ENCODE data around the gene SH3BGR. TPM values are rescaled to one million over a fixed set of nuclear protein-coding genes. Genes with fewer than 3 reads are reported as not detected.

The SH3BGR gene
- 1 to 10 TPM in 3 of 4 donors, not detected in 1; 1.1 to 6.6 (median 5.1) TPM for total RNA-seq

DNA sequence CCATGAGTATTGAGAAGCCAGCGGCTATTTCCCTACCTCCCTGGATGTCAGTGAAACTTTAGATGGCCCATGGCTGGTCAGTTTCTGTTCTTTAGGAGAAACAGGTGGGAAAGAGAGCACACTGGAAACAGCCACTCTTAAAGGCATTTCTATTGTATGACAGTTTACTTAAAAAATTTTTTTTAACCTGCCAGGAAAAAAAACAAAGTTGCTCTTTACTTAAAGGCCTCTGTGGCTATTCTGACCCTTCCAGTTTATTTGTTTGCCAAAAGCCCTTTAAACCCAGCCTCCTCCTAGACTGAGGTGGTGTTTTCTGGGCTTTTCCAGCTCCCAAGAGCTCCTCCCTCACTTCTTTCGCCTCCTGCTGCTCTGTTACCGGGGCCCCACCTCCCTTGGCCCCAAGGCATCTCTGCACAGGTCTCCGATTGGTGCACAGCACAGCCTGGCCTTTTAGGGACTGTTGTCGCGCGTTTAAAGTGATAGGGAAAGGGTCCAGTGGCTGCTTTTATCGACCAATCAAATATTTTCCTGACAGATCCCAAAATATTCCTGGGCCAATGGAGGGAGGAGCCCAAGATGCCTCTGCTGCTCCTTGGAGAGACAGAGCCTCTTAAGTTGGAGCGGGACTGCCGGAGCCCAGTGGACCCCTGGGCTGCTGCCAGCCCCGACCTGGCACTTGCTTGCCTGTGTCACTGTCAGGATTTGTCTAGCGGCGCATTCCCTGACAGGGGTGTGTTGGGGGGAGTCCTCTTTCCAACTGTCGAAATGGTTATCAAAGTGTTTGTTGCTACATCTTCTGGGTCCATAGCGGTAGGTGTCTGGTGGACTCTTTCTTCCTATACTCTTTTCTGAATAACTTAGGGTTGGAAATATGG is at the start of gene SH3BGR:
Gene SH3BGR, plus strand, starts transcription at position 639 of the 875 bp plus-strand sequence. Its CDS starts 127 bp downstream, at position 766.
- TF ChIP-seq, protein P1, sequence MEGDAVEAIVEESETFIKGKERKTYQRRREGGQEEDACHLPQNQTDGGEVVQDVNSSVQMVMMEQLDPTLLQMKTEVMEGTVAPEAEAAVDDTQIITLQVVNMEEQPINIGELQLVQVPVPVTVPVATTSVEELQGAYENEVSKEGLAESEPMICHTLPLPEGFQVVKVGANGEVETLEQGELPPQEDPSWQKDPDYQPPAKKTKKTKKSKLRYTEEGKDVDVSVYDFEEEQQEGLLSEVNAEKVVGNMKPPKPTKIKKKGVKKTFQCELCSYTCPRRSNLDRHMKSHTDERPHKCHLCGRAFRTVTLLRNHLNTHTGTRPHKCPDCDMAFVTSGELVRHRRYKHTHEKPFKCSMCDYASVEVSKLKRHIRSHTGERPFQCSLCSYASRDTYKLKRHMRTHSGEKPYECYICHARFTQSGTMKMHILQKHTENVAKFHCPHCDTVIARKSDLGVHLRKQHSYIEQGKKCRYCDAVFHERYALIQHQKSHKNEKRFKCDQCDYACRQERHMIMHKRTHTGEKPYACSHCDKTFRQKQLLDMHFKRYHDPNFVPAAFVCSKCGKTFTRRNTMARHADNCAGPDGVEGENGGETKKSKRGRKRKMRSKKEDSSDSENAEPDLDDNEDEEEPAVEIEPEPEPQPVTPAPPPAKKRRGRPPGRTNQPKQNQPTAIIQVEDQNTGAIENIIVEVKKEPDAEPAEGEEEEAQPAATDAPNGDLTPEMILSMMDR (IDR thresholded peaks at IDR 0.05; ENCODE audit: low read depth) = no peak

DNA sequence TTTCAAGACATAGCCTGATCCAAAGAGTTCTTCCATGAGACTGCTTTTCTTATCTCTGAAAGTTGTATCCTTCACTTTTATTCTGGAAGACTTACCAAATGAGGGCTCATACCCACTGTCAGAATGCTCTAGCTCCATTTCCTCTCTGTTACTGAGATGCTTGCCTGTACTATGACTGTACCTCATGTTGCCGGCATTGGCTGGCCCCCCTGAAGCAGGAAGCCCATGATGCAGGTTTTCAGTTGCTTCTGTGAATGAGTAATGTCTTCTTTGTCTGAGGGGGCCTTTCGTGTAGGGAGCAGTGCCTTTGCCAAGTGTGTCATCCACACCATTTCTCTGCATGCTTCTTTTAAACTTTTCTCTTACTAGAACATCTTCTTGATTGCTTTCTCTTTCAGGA is 45.7 kb upstream of the SH3BGR start:
- TF ChIP-seq, protein P1 (IDR thresholded peaks at IDR 0.05; ENCODE audit: low read depth) = no peak

DNA sequence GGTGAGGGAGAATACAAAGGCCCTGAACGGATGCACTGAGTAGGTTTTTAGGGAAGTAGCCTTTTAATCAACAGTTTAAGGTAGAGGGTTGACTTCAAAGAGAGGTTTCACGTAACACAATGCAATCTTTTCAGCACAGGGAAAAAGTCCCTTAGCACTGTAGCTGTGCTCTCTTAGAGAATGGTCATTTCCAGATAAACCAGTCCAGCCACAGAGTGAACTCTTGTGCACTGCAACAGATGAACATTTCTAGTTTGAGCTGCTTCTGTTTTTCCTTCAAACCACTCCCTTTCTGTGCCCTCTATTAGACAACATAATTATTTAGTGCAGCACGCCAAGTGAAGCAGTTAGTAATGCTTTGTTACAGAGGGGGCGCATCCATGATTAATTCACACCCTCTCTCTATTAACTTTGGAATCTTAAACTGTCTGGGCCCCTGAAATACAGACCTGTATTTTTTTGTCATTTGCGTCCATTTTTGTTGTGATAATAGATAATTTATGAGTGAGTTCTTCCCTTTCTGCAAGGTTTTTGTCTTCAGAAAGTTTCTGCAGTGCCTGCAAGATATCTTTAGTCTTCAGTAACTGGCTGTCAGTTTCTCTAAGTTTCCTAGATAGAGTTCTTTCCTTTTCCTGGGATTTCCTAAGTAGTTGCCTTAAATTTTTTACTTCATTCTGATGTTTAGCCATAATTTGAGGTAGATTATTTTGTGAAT is 29.1 kb upstream of the SH3BGR start:
- TF ChIP-seq, protein P1 (IDR thresholded peaks at IDR 0.05; ENCODE audit: low read depth) = no peak

DNA sequence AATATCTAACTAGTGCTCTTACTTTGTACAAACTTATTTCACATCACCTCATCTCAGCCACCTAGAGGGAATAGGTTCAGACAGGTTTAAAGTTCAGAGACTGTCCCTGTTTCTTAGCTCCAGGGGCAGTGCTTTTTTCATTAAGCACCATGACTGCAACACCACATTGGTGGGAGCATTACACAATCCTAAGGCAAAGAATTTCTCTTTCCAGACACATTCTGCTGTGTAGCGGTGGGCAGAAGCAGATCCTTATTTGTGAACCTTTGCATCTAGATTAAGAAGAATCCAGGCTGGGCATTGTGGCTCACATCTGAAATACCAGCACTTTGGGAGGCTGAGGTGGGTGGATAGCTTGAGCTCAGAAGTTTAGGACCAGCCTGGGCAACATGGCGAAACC is 22.3 kb upstream of the SH3BGR start:
- TF ChIP-seq, protein P1 (IDR thresholded peaks at IDR 0.05; ENCODE audit: low read depth) = no peak

DNA sequence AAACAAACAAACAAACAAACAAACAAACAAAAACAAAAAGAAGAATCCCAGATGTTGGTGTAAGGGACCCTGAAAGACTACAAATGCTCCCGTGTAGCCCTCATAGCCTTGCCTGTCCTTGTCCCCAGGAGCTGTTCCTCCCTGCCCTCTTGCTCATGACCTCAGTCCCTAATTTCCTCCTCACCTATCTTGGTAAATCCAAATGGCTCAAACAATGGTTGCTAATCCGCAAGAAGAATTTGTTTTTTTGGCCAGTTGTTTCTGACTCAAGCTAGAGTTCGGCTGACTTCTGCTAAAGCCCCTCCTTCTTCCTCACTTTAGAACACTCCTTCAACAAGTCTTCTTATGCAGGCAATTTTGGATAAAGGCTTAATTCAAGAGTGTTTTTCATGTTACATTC is 21.8 kb upstream of the SH3BGR start:
- TF ChIP-seq, protein P1 (IDR thresholded peaks at IDR 0.05; ENCODE audit: low read depth) = no peak

DNA sequence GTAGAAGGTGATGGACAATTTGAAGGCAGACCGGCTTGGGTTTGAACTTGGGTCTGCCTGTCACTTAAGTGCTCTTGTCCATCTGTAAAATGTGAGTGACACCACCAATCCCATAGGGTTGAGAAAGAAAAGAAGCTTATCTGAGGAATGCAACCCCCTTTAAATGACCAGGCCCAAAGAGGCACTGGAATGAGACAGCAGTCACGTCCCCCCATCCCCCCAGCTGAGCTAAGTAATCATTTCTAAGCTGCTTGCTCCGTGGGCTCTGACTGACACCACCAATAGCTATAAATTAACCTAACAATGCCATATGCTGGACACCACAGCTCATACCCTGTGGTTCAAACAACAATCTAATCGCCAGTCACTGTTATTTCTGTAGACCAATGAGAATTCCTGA is 21.3 kb upstream of the SH3BGR start:
- TF ChIP-seq, protein P1 (IDR thresholded peaks at IDR 0.05; ENCODE audit: low read depth) = no peak

DNA sequence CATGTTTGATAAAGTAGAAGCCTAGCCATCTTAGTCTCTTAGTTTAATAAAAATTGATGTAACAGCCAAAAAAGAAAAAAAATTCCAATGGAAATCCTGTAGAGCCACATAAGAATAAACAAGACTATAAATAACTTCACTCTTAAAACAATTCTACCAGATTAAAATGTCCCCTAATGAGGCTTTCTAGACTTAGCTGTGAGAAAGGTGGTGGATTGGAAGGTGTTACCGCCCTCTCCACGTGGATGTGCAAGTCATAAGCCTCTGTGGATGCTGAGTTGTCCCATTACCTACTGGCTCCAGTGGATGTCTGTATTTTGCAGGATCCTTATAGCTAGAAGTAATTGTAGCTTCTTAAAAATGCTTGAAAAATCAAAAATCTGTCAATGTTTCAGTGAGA is 20.8 kb upstream of the SH3BGR start:
- TF ChIP-seq, protein P1 (IDR thresholded peaks at IDR 0.05; ENCODE audit: low read depth) = no peak

Data from subcutaneous adipose tissue (tissue), 4 donors.